GM19035 (cell line): Measurements from ENCODE around the gene CALHM6.
"Not testable (repeated sequence)": the region's sequence is repeated elsewhere in the genome, so short reads cannot be mapped to it uniquely, and the experiment has no call there.

Experiments used
- ATAC-seq: cut with Tn5 transposase; IDR thresholded peaks from one replicate; pipeline ENCODE4 v1.9.1; 2021; ENCODE audit not compliant: unreplicated experiment

Gene CALHM6

DNA sequence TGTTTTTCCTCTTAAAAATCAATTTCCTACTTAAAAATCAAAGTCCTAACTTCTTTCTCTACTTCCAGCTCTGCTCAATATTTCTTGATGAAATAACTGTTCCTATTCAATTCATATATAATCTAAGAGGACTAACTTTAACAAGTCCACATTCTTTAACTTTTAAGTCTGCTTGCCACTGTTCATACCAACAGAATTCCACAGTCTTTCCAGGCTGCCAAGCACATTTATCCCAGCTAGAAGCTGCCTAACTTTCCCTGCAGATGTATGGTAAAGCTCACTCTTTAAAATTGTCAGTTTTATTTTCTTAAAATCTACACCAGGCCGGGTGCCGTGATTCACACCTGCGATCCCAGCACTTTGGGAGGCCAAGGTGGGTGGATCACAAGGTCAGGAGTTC is 11.5 kb downstream of the CALHM6 start:
- no peak for ATAC-seq

- ATAC-seq: no peak
Measured at GRCh38 chr6:116475141-116475540, 14.0 kb downstream of the CALHM6 start.

- peak; percentile 100 for ATAC-seq
Measured at GRCh38 chr6:116476002-116476678, 15.0 kb downstream of the CALHM6 start.

DNA sequence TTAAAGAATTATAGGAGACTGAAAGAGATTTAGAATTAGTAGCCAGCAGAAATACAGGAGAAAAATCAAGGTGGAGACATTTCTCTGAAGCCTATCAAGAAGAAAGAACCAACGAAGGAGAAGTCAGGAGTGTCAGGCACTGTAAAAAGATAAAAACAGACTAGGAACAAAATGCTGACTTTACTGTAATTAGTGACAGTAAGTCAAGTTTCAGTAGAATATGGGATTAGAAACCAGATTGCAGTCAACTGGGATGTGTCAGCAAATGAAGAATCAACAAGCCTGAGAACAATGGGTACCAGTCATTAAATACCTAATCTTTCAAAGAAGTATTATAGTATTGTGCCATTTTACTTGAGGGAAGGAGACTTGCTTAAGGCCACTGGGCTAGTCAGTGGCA is 21.6 kb downstream of the CALHM6 start:
- ATAC-seq: no peak

DNA sequence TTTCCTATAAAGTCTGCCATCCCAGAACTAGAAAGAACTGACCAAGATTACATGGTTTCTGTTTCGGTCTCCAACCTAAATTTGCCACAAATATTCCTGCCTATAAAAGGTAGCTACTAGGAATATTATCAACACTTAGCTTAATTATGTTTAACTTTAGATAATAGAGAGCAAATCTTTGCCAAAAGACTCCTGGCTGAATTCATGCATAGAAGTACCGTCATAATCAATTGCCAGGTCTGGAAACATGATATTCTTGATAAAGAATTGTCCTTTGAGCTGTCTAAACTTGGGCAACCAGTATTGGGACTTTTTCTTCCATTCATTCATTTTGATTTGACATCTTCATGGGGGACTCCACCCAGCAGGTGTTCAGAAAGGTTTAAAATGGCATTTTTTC is 22.4 kb downstream of the CALHM6 start:
- no peak for ATAC-seq

- no peak for ATAC-seq
Measured at GRCh38 chr6:116485559-116486184, 24.5 kb downstream of the CALHM6 start.

GRCh38 chr6:116491610-116492330 is 30.6 kb downstream of the CALHM6 start:
- no peak for ATAC-seq

DNA sequence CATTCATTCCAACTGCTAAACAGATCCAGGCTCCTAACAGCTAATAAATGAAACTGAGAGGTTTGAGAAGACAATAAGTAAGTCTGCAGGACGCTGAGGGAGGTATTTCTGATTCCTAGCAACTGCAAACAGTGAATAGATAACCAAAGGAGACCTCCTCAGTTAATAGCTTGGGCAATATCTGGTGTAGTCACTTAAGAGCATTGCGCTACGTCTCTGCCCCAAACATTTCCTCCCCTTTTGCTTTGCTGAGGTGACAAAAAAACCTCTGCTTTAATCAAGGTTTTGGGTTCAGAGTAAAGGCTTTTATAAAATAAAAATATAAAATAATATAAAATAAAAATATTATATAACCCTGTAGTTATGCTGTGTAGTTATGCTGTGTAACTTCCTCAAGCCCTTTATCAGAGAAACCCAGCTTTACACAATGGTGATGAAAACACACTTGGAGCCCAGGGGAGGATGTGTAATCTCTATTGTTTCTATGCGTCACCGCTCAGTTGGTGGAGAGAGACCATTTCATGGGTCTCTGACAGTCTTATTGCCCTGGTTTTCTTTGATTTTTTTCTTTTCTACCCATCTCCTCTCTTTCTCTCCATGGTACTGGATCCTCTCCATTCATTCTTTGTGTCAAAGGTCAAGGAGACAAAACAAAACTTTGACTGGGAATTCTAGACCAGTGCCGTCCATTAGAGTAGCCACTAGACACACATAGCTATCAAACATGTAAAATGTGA is 31.3 kb downstream of the CALHM6 start:
- ATAC-seq: no peak

DNA sequence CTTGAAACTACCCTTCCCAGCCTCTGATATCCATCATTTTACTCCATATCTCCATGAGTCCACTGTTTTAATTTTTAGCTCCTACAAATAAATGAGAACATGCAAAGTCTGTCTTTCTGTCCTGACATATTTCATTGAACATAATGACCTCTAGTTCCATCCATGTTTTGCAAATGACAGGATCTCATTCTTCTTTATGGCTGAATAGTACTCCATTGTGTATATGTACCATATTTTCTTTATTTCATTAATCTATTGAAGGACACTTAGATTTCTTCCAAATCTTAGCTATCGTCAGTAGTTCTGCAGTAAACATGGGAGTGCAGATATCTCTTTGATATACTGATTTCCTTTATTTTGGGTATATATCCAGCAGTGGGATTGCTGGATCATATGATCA is 34.0 kb downstream of the CALHM6 start:
- ATAC-seq: not testable (repeated sequence)

DNA sequence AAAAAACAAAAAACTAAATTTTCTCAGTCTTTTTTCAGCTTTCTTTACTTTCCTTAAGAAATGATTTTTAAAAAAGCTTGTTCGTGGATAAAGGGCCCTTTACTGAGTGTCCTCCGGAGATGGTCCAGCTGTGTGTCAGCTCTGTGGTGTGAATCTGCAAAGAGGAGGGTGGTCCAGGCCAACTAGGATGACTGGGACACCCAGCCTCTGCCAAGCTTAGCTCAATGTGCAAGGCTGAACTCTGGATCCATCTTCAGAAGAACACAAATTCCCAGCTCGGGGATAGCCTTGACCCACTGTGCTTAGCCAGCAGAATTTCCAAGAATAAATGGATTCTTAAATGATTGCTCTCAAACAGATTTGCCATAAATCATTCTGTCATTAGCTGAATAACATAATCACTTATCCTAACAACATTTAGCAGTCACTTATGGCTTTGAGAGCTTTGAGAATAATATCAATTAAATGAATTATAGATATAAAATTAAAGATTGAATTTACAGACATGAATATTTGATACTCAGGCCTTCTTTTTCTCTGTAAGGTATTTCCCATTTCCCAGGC is 36.0 kb downstream of the CALHM6 start:
- ATAC-seq: no peak

DNA sequence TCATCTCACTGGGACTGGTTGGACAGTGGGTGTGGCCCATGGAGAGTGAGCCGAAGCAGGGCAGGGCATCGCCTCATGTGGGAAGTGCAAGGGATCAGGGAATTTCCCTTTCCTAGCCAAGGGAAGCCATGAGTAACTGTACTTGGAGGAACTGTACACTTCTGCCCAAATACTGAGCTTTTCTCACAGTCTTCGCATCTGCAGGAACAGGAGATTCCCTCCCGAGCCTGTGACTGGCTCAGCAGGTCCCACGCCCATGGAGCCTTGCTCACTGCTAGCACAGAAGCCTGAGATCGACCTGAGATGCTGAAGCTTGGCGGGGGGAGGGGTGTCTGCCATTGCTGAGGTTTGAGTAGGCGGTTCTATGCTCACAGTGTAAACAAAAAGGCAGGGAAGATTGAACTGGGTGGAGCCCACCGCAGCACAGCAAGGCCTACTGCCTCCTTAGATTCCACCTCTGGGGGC is 39.8 kb downstream of the CALHM6 start:
- no peak for ATAC-seq

DNA sequence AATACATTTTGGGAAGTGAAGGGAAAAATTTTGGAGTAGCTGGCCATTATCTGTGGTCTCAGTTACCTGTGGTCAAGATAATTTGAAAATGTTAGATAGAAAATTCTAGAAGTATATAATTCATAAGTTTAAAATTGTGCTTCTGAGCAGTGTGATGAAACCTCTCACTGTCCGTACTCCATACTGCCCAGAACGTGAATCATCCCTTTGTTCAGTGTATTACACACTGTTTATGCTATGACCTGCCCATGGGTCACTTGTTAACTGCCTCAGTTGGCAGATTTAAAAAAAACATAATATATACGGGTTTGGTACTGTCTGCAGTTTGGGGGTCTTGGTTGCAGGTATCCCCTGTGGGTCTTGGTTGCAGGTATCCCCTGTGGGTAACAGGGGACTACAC is 46.1 kb downstream of the CALHM6 start:
- ATAC-seq: no peak

- no peak for ATAC-seq
Measured at GRCh38 chr6:116508527-116508926, 47.4 kb downstream of the CALHM6 start.

GRCh38 chr6:116511424-116512110 is 50.4 kb downstream of the CALHM6 start, which contains the start of gene CALHM5:
TSS of gene CALHM5 (plus strand) at chr6:116511639. CDS start at chr6:116511697, 58 bp downstream.
- no peak for ATAC-seq

GRCh38 chr6:116512111-116512559 is 51.0 kb downstream of the CALHM6 start:
- peak; percentile 77 for ATAC-seq

DNA sequence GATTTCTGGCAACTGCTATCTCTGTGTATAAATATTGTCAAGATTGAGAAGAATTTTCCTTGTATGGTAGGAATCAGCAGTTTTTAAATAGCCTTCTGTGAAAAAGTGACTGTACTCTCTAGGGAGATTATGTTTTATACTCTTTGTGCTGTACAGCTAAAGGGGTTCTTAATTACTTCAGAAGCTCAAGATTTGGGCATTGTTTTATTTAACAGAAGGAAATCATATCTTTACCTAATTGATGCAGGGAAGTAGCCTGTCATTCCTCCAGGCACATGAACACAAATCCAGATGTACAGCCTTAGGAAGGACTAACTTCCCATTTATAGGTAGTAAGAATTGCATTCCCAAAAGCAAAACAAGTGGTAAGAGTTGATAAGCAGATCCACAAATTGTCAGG is 51.6 kb downstream of the CALHM6 start:
- no peak for ATAC-seq
